ENCODE data around the gene TRIM42. TPM values are rescaled to one million over a fixed set of nuclear protein-coding genes. Genes with fewer than 3 reads are reported as not detected.

The TRIM42 gene
- total RNA-seq, 1 experiment from 2014 or later: not detected

- TF ChIP-seq CEBPB (IDR thresholded peaks at IDR 0.05; ENCODE audit: low read depth): no peak
Measured at GRCh38 chr3:140742116-140742515, 64.3 kb downstream of the TRIM42 start (continued).

GRCh38 chr3:140748171-140748570, 70.3 kb downstream of the TRIM42 start:
- peaks cover 55% of the 10 kb centered on the region for H3K27me3 ChIP-seq (ENCODE audit: insufficient read depth, low read length)
- no peaks in the 10 kb centered on the region for H3K36me3 ChIP-seq (ENCODE audit: control insufficient read depth in 1 of 2, insufficient read depth in 2 of 2, low read length in 2 of 2)
- H3K4me1 ChIP-seq (ENCODE audit: control insufficient read depth in 1 of 2, insufficient read depth in 2 of 2, low read length in 2 of 2): no peaks in the 10 kb centered on the region
- no peak overlapping the region for H2AFZ ChIP-seq (ENCODE audit: low read depth, low read length, poor library complexity, severe bottlenecking)
- BruUV-seq (replicated peaks): no TSS peak
- no peak overlapping the region for H3K4me2 ChIP-seq (ENCODE audit: low read length)
- H3K4me3 ChIP-seq (replicated peaks in 1 of 2; ENCODE audit: low read depth in 1 of 2, low read length in 2 of 2): no peak overlapping the region
- no peak for TF ChIP-seq EZH2phosphoT487 (IDR thresholded peaks at IDR 0.05; ENCODE audit: borderline replicate concordance)
- H3K9ac ChIP-seq (ENCODE audit: low read length): no peak overlapping the region
- ATAC-seq: no peak
- no peak overlapping the region for H3K27ac ChIP-seq (ENCODE audit: low read depth, low read length)
- no peaks in the 10 kb centered on the region for H3K9me2 ChIP-seq (ENCODE audit: insufficient read depth)
- ChIA-PET RAD21 (ENCODE audit: low non-redundant PET in 1 of 2, low total read pairs in 2 of 2, uncharacterized antibody in 2 of 2, unreplicated experiment in 2 of 2) (no interaction called here), POLR2A (no interaction called here), CTCF (no interaction called here)
- no peaks in the 10 kb centered on the region for H3K79me2 ChIP-seq (ENCODE audit: insufficient read depth, low read length)
- H4K20me1 ChIP-seq (ENCODE audit: insufficient read depth): no peaks in the 10 kb centered on the region
- H3K9me3 ChIP-seq (ENCODE audit: control insufficient read depth in 1 of 2, insufficient read depth in 1 of 2, low read depth in 1 of 2, low read length in 2 of 2): no peaks in the 10 kb centered on the region
- no peak for DNase-seq (ENCODE audit: low read depth, low spot score)
- intact Hi-C loops (cut with micrococcal nuclease): no loop called here

- H3K36me3 ChIP-seq (ENCODE audit: control insufficient read depth in 1 of 2, insufficient read depth in 2 of 2, low read length in 2 of 2): no peaks in the 10 kb centered on the region
- no peak overlapping the region for H3K27ac ChIP-seq (ENCODE audit: low read depth, low read length)
- no peaks in the 10 kb centered on the region for H3K4me1 ChIP-seq (ENCODE audit: control insufficient read depth in 1 of 2, insufficient read depth in 2 of 2, low read length in 2 of 2)
- DNase-seq (ENCODE audit: low read depth, low spot score) (no peak), ATAC-seq (no peak)
- no peaks in the 10 kb centered on the region for H3K9me3 ChIP-seq (ENCODE audit: control insufficient read depth in 1 of 2, insufficient read depth in 1 of 2, low read depth in 1 of 2, low read length in 2 of 2)
- intact Hi-C loops (cut with micrococcal nuclease): no loop called here
- ChIA-PET RAD21 (ENCODE audit: low non-redundant PET in 1 of 2, low total read pairs in 2 of 2, uncharacterized antibody in 2 of 2, unreplicated experiment in 2 of 2) (no interaction called here), CTCF (no interaction called here), POLR2A (no interaction called here)
- H3K27me3 ChIP-seq (ENCODE audit: insufficient read depth, low read length): peaks cover 52% of the 10 kb centered on the region
- TF ChIP-seq SIN3A (IDR thresholded peaks at IDR 0.05; ENCODE audit: low read depth) (no peak), TCF7L2 (IDR thresholded peaks at IDR 0.05; ENCODE audit: borderline replicate concordance, extremely low read depth, insufficient read depth, insufficient read length) (no peak), ATF3 (IDR thresholded peaks at IDR 0.05) (no peak), EZH2phosphoT487 (IDR thresholded peaks at IDR 0.05; ENCODE audit: borderline replicate concordance) (no peak), POLR2AphosphoS5 (IDR thresholded peaks at IDR 0.05; ENCODE audit: low read depth, low read length) (no peak), ELF1 (IDR thresholded peaks at IDR 0.05; ENCODE audit: borderline replicate concordance, low read depth) (no peak), CBX3 (IDR thresholded peaks at IDR 0.05; ENCODE audit: low read depth) (no peak), POLR2A (IDR thresholded peaks at IDR 0.05; ENCODE audit: borderline replicate concordance, extremely low read depth, insufficient read depth, insufficient read length) (no peak), CTCF (IDR thresholded peaks at IDR 0.05 in 2 of 3, conservative IDR thresholded peaks at IDR 0.05 in 1 of 3; ENCODE audit: borderline replicate concordance in 1 of 3, insufficient read depth in 1 of 3, low read depth in 2 of 3, low read length in 2 of 3) (no peak)
- no peak overlapping the region for H3K4me2 ChIP-seq (ENCODE audit: low read length)
- H3K4me3 ChIP-seq (replicated peaks in 1 of 2; ENCODE audit: low read depth in 1 of 2, low read length in 2 of 2): no peak overlapping the region
- BruUV-seq (replicated peaks): no TSS peak
- no peak overlapping the region for H3K9ac ChIP-seq (ENCODE audit: low read length)
- H3K9me2 ChIP-seq (ENCODE audit: insufficient read depth): no peaks in the 10 kb centered on the region
- no peak overlapping the region for H2AFZ ChIP-seq (ENCODE audit: low read depth, low read length, poor library complexity, severe bottlenecking)
- H4K20me1 ChIP-seq (ENCODE audit: insufficient read depth): no peaks in the 10 kb centered on the region
- no peaks in the 10 kb centered on the region for H3K79me2 ChIP-seq (ENCODE audit: insufficient read depth, low read length)
Measured at GRCh38 chr3:140748903-140749302, 71.0 kb downstream of the TRIM42 start.

Measured in HCT116 (cell line).